ENCODE measurements around the gene BCKDK.
"Not testable (repeated sequence)": the region's sequence is repeated elsewhere in the genome, so short reads cannot be mapped to it uniquely, and the experiment has no call there.

The BCKDK gene

GRCh38 chr16:31129568-31130335, 21.6 kb downstream of the BCKDK start:
- no peak for DNase-seq

GRCh38 chr16:31130336-31130891, 22.2 kb downstream of the BCKDK start:
- no peak for DNase-seq

DNA sequence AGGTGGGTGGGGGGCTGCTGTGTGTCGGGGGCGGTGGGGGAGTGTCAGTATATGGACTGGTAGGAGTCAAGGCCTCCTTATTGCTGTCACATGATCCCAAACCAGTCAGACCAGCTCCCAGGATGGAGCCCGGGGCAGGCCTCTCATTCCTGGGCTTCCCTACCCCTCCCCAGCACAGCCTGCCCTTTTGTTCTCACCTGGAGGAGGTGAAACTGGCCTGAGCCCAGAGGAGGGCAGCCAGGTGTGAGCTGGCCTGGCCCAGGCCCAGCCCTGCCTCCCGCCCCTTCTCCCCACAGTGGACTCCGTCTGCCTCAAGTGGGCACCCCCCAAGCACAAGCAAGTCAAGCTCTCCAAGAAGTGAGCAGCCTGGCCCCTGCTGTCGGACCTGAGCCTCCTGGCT, 22.7 kb downstream of the BCKDK start:
- DNase-seq = no peak

DNA sequence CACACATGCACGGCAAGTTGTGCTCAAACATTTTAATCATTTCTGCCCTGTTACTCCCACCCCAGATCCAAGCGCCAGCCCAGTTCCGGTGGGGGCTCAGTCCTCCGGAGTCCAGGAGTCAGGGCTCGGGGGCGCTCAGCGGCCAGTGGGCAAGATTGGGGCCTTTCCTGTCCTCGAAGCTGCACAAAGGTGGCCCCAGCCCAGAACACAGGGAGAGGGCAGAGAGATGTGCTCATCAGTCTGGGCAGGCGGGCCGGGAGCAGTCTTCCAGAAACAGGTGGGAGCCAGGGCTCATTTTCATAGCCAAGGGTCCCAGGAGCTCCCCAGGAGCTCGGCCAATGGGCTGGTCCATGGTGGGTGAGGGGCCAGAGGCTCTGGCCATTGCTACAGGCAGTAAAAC, 23.2 kb downstream of the BCKDK start:
- no peak for DNase-seq

DNA sequence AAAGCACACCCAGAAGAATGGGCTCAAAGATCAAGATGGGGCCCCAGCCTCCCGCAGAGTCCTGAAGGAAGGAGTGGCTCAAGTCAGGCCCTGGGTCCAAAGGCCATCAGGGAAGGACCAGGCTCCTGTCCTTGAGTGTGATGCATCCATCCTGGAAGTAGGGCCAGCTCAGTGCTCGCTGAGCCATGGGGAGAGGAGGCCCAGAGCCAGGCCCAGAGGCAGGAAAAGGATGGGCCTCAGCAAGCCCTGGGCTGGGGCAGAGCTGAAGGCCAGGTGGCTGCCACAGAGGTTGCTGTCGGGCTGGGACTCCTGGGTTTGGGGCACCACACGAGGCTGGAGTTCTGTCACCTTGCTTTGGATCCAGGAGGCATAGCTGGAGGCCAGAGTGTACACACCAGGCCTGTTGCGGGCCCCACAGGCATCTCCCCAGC, 23.7 kb downstream of the BCKDK start:
- no peak for DNase-seq

DNA sequence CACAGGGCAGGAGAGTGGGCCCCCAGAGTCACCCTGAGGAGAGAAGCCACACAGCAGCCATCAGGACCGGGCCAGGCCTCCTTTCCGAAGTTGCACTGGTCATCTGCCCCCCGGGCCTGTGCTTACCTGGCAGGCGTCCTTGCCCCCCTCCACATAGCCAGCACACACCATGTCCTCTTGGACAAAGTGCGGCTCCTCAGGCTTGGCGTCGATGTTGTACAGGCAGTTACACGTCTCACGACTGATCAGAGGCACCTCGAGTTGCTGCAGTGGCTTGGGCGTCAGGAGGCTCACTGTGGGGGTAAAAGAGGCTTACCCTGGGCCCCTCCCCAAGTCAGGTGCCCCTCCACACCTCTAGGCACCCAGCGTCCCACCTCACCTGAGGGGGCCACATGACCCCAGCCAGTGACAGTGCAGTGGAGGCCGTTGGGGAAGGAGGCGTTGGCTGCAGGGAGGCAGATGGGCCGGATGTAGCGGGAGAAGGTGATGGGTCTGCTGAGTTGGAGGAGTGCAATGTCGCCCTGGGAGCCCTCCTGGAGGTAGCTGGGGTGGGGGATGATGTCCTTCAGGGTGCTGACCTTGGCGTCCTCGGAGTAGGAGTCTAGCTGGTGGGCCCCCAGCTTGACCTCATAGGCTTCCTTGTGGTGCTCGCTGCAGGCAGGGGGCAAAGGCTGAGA, 24.3 kb downstream of the BCKDK start:
- DNase-seq = no peak

DNA sequence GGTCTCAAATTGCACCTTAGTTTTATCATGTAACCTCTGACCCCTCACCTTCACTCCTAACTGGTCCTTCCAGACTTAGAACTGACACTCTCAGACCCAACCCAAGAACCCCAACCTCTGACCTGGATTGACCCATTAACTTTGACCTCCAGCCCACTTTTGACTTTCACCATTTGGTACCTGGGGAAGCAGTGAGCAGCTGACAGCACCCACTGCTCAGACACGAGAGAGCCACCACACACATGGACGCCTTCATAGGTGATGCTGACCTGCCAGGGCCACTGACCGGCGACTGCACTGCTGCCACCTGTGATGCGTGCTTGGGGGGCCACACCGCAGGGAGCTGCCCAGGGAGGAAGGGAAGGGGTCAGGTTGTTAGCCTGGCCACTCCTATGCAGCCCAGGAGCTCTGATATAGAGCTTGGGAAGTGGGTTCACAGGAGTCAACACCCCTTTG, 24.9 kb downstream of the BCKDK start:
- DNase-seq = no peak

GRCh38 chr16:31134091-31134571, 25.9 kb downstream of the BCKDK start:
- no peak for DNase-seq

GRCh38 chr16:31134625-31135534, 26.7 kb downstream of the BCKDK start:
- no peak for DNase-seq

DNA sequence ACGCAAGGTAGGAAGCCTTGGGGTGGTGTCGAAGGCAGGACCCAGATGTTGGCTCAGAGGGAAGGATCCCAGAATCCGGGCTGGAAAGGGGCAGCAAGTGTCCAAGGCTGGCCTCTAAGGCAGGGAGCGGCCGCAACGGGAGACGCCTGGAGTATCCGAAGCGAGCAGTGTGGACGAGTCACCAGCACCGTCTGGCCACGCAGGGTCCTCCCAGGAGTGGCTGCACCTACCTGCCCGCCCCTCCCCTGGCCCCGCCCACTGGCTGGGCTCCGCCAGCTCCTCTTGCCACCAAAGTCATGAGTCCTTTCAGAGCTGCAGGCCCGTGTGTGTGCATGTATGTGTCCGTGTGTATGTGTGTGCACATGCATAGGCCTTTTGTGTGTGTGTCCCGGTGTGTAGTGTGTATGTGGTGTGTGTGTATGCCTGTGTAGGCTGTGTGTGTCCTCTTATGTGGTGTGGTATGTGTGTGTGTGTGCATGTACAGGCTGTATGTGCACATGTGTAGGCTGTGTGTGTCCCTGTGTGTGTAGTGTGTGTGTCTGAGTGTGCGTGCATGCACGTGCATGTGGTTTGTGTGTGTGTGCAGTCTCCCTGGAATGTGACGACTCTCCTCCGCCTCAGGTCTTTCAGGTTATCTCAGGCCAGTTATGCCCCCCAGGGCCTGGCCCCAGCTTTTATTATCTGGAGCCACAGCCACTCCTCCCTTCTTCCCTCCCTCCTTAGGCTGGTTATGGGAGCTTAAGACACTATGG, 27.5 kb downstream of the BCKDK start, which contains the start of gene PRSS8:
Gene PRSS8 (minus strand): TSS at position 193 of the 752 bp plus-strand sequence. CDS start 229 bp downstream, outside the sequence.
- no peak for DNase-seq

DNA sequence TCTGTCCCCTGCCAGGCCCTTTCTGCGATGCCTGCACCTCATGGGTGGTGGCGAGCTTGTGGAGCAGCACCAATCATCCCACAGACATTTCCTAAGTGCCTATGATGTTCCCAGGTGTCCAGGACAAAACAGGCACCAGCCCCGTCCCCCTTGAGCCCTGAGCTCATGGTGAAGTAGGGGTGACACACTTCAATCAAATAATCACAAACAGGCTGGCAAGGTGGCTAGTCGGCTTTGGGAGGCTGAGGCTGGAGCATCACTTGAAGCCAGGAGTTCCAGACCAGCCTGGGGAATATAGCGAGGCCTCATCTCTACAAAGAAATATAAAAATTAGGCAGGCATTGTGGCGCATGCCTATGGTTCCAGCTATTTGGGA, 28.1 kb downstream of the BCKDK start:
- no peak for DNase-seq

- not testable (repeated sequence) for DNase-seq
Measured at GRCh38 chr16:31136822-31137499, 28.8 kb downstream of the BCKDK start.

DNA sequence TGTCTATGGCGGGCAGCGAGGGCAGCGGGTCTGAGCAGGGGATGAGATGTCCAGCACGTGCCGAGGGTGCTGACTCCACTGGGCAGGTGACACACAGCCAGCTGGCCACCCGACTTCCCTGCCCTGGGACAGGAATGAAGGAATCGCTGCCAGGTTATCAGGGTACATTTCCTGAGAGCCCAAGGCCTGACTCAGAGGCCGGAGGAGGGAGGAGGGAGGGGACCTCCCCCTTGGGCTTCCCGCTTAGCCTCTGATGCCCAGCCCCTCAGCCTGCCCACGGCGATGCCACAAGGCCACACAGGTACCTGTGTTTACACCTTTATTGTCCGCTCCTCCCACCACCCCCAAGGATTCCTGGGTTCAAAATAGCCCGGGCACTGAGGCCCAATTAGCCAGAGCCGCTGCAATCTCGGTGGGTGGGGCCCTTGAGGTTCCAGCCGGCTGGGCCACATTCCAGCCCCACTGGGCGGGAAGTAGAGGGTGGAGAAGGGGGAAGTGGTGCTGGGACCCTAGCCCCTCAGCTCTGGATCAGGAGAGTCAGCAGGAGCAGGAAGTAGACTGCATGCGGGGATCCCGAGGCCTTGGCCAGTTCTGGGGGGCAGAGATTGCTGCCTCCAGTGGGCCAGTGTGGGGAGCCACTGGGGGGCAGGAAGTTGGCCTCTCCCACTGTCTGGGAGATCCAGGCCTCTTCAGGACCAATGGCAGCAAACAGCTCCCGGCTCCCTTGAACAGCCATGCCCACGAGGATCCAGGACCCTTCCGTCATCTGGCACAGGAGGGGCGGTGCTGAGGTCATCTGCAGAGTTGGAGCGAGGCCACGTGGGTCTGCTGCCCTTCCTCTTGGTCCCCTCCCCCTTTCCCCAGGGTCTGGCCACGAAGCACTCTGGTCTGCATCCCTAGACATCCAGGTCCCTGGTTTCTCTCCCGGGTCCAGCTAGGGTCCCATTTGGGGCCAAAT, 30.7 kb downstream of the BCKDK start:
- no peak for DNase-seq

DNA sequence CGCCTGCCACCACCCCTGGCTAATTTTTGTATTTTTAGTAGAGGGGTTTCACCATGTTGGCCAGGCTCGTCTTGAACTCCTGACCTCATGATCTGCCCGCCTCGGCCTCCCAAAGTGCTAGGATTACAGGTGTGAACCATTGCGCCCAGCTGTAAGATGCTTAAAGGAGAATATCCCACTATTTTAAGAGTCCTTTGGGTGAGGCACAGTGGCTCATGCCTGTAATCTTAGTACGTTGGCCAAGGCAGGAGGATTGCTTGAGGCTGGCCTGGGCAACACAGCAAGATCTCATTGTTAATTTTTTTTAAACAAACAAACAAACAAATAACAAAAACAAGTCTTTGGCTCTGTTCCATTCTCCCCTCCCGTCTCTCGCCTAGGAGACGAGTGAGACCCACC, 32.9 kb downstream of the BCKDK start:
- DNase-seq = not testable (repeated sequence)

GRCh38 chr16:31141489-31142108, 33.4 kb downstream of the BCKDK start:
- no peak for DNase-seq

DNA sequence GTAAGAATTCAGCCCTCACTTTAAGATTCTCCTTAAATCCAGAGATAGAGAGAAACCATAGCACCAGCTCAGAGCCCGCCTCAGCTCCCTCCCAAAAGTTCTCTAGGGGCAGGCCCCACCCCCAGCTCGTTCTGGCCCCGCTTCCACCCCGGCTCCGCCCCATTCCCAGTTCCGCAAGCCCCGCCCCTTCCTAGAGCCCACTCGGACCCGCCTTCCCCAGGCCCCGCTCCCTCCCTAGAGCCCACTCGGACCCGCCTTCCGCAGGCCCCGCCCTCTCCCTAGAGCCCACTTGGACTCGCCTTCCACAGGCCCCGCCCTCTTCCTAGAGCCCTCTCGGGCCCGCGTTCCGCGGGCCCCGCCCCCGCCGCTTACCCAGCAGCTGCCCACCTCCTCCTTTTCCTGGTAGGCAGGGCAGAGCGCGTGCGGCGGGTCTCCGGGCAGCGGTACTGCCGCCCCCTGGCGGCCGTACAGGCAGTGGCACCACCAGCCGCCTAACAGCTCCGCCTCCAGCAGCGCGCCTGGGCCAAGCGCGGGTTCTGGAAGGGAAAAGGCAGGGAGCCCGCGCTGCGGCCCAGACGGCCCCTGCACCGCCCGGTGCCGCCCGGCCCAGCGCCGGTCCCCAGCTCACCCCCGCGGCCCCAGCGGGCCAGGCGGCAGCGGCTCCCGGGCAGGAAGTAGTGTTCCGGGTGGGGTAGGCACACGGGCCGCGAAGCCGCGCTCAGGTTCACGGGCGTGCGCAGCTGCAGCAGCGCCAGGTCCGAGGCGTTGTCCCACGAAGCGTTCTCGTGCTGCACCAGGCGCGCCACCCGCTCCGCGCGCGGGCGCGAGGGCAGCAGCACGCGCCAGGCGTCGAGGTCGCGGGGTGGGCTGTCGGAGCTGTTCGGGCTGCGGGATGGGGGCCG, 34.2 kb downstream of the BCKDK start:
- peak; percentile 100 for DNase-seq

- DNase-seq = no peak
Measured at GRCh38 chr16:31143011-31143693, 35.0 kb downstream of the BCKDK start.

DNA sequence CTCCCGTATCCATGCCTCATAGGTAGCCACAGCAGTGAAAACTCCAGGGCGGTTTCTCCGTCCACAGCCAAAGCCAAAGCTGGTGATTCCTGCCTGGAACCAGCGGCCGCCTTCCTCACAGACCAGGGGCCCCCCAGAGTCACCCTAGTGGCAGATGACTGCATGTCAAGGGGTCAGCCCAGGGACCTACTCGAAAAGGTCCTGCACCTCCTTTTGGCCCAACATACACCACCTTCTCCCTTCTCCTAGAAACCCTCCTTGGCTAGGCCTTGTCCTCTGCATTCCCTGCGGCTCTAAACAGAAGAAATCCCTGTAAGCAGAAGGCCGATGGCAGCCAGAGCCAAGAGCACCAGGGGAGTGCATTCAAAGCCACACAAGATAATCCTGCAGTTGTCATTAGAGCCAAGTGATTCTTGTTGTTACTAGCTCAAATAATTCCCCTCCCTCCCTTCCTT, 35.5 kb downstream of the BCKDK start:
- DNase-seq = no peak
